HG02943 (cell line): ENCODE results near the gene SLC26A11.
"Not testable (repeated sequence)": the region's sequence is repeated elsewhere in the genome, so short reads cannot be mapped to it uniquely, and the experiment has no call there.

Source experiments
- ATAC-seq: cut with Tn5 transposase; IDR thresholded peaks from one replicate; pipeline ENCODE4 v1.9.1; 2021; ENCODE audit warnings: mild to moderate bottlenecking, low read depth, moderate library complexity; ENCODE audit not compliant: unreplicated experiment

SLC26A11 gene

DNA sequence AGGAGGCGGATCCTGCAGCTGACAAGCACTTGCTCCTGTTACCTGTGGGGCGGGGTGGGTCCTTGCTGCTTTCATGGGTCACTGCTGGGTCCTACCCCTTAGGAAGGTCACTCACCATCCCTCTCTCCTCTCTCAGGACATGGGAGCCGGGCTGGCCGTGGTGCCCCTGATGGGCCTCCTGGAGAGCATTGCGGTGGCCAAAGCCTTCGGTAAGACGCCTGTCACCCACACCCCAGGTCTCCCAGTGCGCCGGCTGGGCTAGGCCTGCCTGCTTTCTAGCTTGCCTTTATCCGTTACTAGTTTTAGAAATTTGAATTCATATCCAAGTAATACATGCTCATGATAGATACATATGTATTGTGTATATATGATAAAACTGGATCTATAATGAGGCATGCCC lies 17.2 kb downstream of the SLC26A11 start:
- no peak for ATAC-seq

DNA sequence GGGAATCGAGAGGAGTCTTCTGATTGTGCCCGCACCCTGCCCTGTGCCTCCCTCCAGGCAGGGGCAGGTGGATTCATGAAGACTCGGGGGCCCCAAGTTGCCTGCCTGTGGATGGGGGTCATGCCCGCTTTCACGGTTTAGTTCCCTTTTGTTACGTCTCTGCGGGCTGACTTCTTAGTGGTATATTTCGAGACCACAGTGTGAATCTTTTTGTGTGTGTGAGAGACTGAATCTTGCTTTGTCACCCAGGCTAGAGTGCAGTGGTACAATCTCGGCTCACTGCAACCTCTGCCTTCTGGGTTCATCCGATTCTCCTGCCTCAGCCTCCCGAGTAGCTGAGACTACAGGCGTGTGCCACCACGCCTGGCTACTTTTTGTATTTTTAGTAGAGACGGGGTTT lies 22.3 kb downstream of the SLC26A11 start:
- no peak for ATAC-seq

DNA sequence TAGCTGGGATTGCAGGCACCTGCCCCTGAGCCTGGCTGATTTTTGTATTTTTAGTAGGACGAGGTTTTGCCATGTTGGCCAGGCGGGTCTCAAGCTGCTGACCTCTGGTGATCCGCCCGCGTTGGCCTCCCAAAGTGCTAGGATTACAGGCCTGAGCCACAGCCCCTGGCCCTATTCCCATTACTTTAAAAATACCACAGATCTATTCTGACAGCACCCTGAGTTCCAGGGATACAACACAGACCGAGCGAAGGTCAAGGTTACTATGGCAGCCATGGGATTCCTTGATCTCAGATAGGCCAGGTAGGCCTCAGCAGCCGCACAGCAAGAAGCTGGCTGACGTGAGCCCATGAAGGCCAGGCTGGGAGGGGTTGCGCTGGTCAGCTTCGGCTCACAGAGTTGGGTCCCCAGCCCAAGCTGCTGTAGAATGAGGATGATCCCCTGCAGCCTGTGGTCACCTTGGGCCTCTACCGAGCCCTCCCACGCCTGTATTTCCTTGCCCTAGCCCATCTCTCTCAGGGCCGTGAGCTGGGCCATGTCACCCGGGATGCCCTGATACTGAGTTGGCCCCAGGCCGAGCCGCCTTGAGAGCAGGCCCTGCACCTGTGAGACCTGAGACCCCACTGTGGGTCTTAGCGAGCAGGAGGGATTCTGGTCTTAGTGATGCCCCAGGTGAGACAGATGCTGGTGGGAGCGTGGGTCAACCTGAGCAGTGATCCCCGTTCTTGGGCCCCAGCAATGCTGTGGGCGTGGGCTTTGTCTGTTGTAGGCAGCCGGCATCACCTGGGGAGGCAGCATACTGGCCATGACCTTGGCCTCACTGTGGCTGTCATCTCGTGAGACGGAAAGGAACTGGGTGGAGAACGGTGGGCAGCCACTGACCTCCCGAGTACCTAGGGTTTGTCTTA lies 23.6 kb downstream of the SLC26A11 start:
- ATAC-seq: no peak

DNA sequence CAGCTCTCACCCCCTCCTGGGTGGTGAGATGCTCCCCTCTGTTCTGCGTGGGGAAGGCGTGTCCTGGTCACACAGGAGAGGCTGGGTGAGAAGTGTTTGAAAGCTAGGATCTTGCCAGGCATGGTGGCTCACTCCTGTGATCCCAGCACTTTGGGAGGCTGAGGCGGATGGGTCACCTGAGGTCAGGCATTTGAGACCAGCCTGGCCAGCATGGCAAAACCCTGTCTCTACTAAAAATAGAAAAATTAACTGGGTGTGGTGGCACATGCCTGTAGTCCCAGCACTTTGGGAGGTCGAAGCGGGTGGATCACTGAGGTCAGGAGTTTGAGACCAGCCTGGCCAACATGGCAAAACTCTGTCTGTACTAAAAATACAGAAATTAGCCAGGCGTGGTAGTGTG lies 24.2 kb downstream of the SLC26A11 start:
- not testable (repeated sequence) for ATAC-seq

DNA sequence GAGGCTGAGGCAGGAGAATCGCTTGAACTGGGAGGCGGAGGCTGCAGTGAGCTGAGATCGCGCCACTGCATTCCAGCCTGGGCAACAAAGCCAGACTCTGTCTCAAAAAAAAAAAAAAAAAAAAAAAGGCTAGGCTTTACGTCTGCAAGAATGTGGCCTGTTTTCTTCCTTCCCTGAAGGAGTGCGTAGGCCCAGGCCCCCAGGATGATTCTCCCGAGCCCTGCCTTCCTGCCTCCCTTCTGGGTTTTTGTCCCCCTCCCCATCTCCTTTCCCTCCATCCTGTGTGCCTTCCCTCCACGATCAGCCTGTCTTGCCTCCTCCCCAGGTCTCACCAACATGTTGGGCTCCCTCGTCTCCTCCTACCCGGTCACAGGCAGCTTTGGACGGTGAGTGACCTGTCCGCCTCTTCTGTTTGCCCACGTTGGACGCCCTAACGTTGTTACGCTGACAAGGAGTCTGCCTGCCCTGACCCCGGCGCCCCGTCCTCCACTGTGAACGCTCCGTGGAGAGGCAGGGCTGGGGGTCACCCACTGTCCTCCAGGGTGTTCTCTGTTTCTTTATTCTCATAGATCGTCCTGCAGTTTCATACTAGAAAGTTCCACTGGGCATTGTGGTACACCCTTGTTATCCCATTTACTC lies 24.8 kb downstream of the SLC26A11 start:
- no peak for ATAC-seq

DNA sequence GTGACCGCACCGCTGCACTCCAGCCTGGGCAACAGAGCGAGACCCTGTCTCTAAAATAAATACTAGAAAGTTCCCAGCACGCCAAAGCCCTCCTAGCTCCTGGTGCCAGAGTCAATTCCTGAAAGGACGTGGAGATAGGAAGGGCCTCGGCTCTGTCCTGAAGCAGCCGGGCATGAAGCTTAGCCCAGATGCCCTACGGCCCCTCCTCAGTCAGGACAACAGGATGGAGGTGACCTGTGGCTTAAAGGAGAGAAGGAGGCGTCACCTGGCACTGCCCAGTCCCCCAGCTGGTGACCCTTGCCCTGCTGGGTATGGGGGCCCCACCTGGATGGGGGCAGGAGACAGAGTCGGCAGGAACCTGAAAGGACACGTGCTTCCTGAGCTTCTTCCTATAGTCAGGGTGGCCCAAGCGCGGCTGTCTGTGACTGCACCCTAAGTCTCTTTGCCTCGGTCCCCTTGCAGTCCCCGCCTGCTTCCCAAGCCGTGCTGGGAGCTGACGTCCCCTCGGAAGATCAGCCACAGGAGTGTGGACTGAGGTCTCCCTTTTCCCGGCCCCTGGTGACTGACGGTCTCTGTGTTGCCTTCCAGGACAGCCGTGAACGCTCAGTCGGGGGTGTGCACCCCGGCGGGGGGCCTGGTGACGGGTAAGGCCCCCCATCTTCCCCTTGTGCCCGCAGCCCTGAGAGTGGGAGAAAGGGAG lies 25.5 kb downstream of the SLC26A11 start:
- ATAC-seq: no peak

DNA sequence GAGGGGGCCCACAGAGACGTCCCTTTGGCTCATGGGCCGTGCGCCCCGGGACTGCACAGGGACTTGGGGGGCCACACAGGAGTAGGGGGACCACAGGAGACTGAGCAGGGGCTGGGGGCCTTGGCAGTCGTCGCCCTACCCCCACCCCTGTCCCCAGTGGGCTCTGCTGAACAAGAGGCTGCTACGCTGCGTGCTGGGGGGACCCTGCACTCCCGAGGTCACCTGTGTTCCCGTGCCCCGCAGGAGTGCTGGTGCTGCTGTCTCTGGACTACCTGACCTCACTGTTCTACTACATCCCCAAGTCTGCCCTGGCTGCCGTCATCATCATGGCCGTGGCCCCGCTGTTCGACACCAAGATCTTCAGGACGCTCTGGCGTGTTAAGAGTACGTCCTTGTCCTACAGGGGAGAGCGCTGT lies 26.0 kb downstream of the SLC26A11 start:
- ATAC-seq: no peak

DNA sequence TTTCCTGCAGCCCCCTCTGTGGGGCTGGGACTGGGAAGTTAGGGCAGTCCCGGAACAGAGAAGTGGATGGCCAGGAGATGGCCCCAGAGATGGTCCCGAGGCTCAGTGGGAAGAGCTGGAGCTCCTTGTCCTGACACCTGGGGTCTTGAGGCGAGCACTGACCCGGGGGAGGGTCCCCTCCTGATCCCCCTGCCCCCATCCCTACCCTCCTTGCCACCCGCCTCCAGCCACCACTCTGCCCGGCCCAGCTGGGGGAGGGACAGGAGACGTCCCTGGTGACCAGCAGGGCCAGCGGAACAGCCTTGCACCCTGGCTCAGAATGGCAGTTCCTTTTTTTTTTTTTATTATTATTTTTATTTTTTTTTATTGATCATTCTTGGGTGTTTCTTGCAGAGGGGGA lies 26.5 kb downstream of the SLC26A11 start:
- ATAC-seq: no peak

DNA sequence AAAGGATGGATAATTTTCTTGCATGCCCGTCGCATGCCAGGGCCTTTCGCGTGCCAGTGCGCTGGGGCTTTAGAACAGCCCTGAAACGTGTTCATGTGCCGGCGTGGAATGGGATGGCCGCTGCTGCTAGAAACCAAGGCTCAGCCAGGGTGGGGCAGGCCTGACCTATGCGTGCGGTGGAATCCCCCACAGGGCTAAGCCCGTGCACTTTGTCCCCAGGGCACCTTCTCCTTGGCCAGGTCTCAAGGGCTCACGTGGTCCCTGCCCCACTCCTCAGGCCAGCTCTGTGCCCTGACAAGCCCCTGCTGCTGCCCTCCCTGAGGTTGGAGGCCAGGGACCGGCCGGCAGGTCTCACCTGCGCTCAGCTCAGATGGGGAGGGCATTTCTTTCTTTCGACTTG lies 27.3 kb downstream of the SLC26A11 start:
- ATAC-seq: no peak

DNA sequence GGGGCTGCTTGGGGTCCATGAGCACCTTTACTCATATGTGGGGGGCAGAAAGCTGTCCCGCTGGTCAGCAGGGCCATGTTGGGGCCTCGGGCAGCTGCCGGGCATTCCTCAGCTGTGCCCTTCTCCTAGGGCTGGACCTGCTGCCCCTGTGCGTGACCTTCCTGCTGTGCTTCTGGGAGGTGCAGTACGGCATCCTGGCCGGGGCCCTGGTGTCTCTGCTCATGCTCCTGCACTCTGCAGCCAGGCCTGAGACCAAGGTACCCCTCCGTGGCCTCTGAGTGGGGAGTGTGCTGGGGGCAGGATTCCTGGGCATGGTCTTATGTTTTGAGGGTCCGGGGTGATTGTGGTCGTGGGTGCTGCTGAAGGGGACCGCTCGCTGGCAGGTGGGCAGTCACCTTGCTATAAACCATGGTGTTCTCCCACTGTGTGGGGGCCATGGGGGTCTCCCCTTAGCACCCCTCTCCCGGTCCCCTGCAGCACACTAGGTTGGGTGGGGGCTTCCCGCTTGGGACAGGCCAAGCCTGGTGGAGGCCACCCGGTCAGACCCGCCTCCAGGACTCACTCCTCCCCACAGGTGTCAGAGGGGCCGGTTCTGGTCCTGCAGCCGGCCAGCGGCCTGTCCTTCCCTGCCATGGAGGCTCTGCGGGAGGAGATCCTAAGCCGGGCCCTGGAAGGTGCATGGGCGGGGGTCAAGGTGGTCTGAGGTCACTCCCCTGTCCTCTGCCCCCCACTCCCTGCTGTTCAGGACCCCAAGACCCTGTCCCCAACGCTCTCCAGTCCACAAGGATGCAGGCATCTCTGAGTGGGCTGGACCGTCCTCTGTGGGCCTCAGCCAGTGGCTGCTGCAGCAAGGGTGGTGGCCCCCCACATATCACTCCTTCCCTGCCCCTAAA lies 28.0 kb downstream of the SLC26A11 start:
- ATAC-seq: no peak

DNA sequence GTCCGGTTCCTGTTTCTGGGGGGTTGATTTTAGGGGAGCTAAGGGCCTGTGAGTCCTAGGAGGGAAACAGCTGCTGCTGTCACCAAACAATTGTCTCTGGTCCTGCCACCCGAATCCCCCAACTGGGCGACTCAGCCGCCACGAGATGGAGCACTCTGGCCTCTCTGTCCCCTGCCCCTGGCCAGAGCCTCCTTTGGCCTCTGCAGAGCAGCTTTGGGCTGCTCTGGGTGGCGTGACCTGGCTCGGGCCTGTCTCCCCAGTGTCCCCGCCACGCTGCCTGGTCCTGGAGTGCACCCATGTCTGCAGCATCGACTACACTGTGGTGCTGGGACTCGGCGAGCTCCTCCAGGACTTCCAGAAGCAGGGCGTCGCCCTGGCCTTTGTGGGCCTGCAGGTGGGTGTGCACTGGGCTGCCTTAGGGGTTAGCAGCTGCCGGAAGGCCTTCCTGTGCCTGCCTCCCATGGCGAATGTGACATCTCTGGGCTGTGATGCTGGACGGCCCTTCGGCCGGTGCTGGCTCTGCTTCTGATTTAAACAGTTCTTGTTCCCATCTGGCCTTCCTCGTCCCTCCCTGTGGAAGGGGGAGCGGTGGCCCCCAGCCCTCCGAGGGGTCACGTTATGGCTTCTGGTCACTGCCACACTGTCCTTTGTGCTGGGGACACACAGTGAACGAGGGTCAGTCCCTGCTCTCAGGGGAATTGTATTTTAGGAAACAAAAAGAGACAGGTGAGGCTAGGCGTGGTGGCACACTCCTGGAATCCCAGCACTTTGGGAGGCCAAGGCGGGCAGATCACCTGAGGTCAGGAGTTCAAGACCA lies 28.9 kb downstream of the SLC26A11 start:
- no peak for ATAC-seq

DNA sequence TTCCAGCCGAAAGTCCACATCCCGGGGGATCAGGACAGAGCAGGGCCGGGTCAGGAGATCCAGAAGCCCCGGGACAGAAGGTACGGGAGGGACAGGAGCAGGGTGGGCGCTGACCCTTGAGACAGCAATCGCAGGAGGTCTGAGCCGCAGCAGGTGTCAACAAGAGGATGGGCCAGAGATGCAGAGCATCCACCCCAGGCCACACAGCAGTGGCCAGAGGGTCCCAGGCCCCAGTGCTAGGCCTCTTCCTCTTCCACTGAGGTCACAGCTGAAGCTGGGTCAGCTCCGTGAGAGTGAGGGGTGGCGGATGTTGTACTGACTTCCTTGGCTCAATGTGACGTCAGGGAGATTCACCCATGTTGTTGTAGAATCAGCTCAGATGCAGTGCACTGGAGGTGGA lies 31.7 kb downstream of the SLC26A11 start:
- ATAC-seq: no peak

DNA sequence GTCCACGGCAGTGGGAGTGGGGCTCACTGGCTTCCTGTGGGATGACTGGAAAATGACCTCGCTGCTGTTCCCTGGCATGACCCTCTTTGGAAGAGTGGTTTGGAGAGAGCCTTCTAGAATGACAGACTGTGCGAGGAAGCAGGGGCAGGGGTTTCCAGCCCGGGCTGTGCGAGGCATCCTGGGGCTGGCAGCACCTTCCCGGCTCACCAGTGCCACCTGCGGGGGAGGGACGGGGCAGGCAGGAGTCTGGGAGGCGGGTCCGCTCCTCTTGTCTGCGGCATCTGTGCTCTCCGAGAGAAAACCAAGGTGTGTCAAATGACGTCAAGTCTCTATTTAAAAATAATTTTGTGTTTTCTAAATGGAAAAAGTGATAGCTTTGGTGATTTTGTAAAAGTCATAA lies 32.6 kb downstream of the SLC26A11 start:
- ATAC-seq: no peak

DNA sequence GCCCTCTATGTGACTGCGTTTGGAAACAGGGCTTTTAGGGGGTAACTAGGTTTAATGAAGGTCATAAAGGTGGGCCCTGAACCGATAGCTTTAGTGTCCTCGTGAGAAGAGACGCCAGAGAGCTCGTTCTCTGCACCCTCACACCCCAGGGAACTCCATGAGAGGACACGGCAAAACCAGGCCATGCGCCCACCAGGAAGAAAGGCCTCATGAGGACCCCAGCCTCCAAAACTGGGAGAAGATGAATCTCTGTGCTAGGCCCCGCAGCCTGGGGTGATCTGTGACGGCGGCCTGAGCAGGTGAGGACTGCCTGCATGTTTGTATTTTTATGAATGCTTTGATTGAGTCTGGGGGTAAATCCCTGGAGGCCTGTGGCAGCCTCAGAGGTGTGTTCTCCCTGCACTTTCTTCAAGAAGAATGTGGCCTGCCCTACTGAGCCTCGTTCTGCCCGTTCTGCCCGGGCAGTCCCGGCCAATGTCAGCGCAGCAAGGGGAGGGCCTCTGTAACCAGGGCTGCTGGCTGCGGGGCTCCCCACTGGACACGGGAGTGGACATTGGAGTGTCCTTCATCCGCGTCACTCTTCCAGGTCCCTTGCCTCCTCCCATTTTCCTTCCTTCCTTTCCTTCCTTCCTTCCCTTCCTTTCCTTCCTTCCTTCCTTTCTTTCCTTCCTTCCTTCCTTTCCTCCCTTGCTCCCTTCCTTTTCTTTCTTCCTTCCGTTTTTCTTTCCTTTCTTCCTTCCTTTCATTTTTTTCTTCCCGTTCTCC lies 33.6 kb downstream of the SLC26A11 start:
- no peak for ATAC-seq

DNA sequence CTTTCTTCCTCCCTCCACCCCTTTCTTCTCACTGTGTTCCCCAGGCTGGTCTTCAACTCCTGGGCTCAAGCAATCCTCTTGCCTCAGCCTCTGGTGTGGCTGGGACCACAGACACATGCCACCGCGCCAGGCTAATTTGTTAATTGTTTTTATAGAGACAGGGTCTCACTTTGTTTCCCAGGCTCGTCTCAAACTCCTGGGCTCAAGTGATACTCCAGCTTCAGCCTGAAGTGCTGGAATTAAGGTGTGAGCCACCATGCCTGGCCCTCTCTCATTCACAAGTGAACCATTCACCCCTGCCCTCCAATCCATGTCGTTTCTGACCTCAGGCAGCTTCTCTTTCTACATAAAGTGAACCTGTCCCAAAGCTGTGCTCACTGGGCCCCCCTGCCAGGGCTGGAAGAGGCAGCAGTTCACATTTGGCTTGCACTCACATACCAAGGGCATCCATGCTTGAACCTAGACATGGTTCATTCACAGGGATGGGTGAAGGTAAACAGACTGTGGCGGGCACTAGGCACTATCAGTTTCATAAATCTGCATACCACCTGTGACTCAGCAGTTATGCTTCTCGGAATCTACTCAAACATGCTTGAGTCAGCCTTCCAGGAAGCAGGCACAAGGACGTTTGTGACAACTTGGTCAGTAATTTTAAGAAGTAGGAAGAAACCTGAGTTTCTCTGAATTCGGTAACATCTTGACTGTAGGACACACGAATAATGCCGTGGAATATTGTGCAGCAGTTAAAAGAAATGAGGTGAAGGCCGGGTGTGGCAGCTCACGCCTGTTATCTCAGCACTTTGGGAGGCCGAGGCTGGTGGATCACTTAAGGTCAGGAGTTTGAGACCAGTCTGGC lies 34.4 kb downstream of the SLC26A11 start:
- no peak for ATAC-seq

DNA sequence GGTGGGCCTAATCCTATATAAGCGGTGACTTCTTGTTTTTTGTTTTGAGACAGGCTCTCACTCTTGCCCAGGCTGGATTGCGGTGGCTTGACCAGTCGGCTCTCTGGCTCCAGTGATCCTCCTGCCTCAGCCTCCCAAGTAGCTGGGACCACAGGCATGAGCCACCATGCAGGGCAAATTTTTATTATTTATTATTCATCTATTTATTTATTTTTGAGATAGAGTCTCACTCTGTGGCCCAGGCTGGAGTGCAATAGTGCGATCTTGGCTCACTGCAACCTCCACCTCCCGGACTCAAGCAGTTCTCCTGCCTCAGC lies 35.8 kb downstream of the SLC26A11 start:
- no peak for ATAC-seq

DNA sequence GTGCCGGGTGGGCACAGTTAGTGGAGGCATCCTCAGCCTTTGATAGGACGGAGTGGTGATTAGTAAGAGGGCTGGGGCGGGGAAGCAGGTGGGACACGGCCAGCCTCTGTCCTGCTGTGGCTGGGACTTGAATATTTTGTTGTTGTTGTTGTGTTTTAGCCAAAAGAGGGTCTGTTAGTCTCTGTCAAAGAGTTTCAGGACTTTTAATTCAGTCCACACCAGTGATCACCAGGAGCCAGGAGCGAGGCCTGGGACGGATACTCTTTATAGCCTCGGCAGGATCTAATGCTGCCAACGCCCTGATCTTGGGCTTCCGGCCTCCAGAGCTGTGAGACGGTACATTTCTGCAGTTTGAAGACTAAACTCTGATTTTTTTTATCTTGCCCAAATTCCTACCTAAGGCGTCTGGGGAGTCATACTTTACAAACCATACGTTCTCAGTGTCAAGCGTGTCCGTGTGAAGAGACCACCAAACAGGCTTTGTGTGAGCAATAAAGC lies 37.5 kb downstream of the SLC26A11 start:
- no peak for ATAC-seq

DNA sequence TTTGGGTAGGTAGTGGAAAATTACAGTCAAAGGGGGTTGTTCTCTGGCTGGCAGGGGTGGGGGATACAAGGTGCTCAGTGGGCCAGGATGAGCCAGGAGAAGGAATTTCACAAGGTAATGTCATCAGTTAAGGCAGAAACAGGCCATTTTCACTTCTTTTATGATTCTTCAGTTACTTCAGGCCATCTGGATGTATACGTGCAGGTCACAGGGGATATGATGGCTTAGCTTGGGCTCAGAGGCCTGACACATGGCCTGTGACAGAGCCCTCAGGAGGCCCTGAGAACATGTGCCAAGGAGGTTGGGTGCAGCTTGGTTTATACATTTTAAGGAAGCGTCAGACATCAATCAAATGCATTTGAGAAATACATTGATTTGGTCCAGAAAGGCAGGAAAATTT lies 38.1 kb downstream of the SLC26A11 start:
- ATAC-seq: not testable (repeated sequence)
